Measurements from ENCODE around the gene GAMT. TPM values are rescaled to one million over a fixed set of nuclear protein-coding genes. Genes with fewer than 3 reads are reported as not detected.

Gene GAMT
- total and polyA plus RNA-seq, 2 of the 13 experiments (the other 11 are each of a cell fraction or from before 2014, with no cell fraction given), result 115 to 124 TPM

- no peak; the same call in 1 of the 2 replicates for TF ChIP-seq ZC3H13 (CRISPR knock-in tag; IDR thresholded peaks at IDR 0.05)
- peak; percentile 44; the same call in 1 of the 2 replicates for TF ChIP-seq MED1 (CRISPR knock-in tag; IDR thresholded peaks at IDR 0.05)
- TF ChIP-seq ZFYVE20 (CRISPR knock-in tag; IDR thresholded peaks at IDR 0.05; ENCODE audit: borderline replicate concordance, low read depth), result no peak
- TF ChIP-seq ATF4 (CRISPR knock-in tag; IDR thresholded peaks at IDR 0.05), result 0 out of 4 replicates have a peak, but pooled peaks of 1 of the 2 experiments have one; percentile 41
- no peak for TF ChIP-seq ZNF280B (CRISPR knock-in tag; IDR thresholded peaks at IDR 0.05; ENCODE audit: borderline replicate concordance)
- no peak for TF ChIP-seq ZSCAN30 (CRISPR knock-in tag; IDR thresholded peaks at IDR 0.05)
- TF ChIP-seq ZNF24 (IDR thresholded peaks at IDR 0.05), result no peak
- TF ChIP-seq, protein P1, sequence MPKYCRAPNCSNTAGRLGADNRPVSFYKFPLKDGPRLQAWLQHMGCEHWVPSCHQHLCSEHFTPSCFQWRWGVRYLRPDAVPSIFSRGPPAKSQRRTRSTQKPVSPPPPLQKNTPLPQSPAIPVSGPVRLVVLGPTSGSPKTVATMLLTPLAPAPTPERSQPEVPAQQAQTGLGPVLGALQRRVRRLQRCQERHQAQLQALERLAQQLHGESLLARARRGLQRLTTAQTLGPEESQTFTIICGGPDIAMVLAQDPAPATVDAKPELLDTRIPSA (CRISPR knock-in tag; IDR thresholded peaks at IDR 0.05; ENCODE audit: borderline replicate concordance), result no peak
- no peak for TF ChIP-seq SATB2 (CRISPR knock-in tag; IDR thresholded peaks at IDR 0.05)
- no peak for TF ChIP-seq CREBL2 (CRISPR knock-in tag; IDR thresholded peaks at IDR 0.05; ENCODE audit: borderline replicate concordance)
- TF ChIP-seq HOMEZ (CRISPR knock-in tag; IDR thresholded peaks at IDR 0.05; ENCODE audit: low read depth), result no peak
- TF ChIP-seq SP4 (CRISPR knock-in tag; IDR thresholded peaks at IDR 0.05), result no peak
- TF ChIP-seq SMYD3 (CRISPR knock-in tag; IDR thresholded peaks at IDR 0.05), result no peak
- no peak for TF ChIP-seq ZNF546 (CRISPR knock-in tag; conservative IDR thresholded peaks at IDR 0.05)
- no peak for TF ChIP-seq ZNF576 (CRISPR knock-in tag; IDR thresholded peaks at IDR 0.05)
- no peak for TF ChIP-seq ZNF136 (CRISPR knock-in tag; IDR thresholded peaks at IDR 0.05; ENCODE audit: low read depth)
- no peak for TF ChIP-seq ZNF121 (CRISPR knock-in tag; IDR thresholded peaks at IDR 0.05)
- no peak for TF ChIP-seq ZBTB1 (CRISPR knock-in tag; IDR thresholded peaks at IDR 0.05; ENCODE audit: borderline replicate concordance)
- TF ChIP-seq SAP130 (CRISPR knock-in tag; IDR thresholded peaks at IDR 0.05; ENCODE audit: low read depth), result peak; percentile 69; the same call in 1 of the 2 replicates
- TF ChIP-seq ZNF678 (CRISPR knock-in tag; IDR thresholded peaks at IDR 0.05), result no peak
- TF ChIP-seq JUNB (CRISPR knock-in tag; IDR thresholded peaks at IDR 0.05; ENCODE audit: borderline replicate concordance), result no peak
- no peak for TF ChIP-seq ARNT (IDR thresholded peaks at IDR 0.05)
- TF ChIP-seq ZNF343 (CRISPR knock-in tag; IDR thresholded peaks at IDR 0.05), result no peak
Observed at GRCh38 chr19:1445185-1445931, 44.0 kb upstream of the GAMT start (continued).

Data from HepG2 (cell line).